ENCODE measurements around the gene LRRC37B. TPM values are rescaled to one million over a fixed set of nuclear protein-coding genes. Genes with fewer than 3 reads are reported as not detected.
"Not testable (repeated sequence)": the region's sequence is repeated elsewhere in the genome, so short reads cannot be mapped to it uniquely, and the experiment has no call there.

LRRC37B gene
- total and polyA plus RNA-seq, 7 donors: 1.5 to 6.5 (median 2.9) TPM

GRCh38 chr17:32073131-32073530, 65.9 kb downstream of the LRRC37B start:
- DNase-seq; H3K4me1 ChIP-seq; H3K27ac ChIP-seq; ATAC-seq; H3K9me3 ChIP-seq; H3K4me3 ChIP-seq; H3K36me3 ChIP-seq (ENCODE audit: insufficient read depth in 1 of 2, low read depth in 1 of 2); H3K27me3 ChIP-seq (ENCODE audit: insufficient read depth in 3 of 3, low read length in 2 of 3); intact Hi-C loops (cut with DNase I): not testable (repeated sequence)
- 91 to 100% (median 92%) methylated on average over 3 of the region's 4 CpGs for WGBS, 3 donors

- H3K36me3 ChIP-seq (ENCODE audit: insufficient read depth in 1 of 2, low read depth in 1 of 2); H3K27ac ChIP-seq; ATAC-seq; H3K9me3 ChIP-seq; H3K4me1 ChIP-seq; H3K4me3 ChIP-seq; H3K27me3 ChIP-seq (ENCODE audit: insufficient read depth in 3 of 3, low read length in 2 of 3); intact Hi-C loops (cut with DNase I): not testable (repeated sequence)
- WGBS, 3 donors: 3 to 5% (median 3%) methylated on average over 10 of the region's 10 CpGs
- DNase-seq: peak; percentile 13 to 46
Observed at GRCh38 chr17:32079753-32080152, 72.6 kb downstream of the LRRC37B start.

GRCh38 chr17:32083550-32083979, 76.4 kb downstream of the LRRC37B start:
- H3K9me3 ChIP-seq; H3K27ac ChIP-seq; H3K36me3 ChIP-seq (ENCODE audit: insufficient read depth in 1 of 2, low read depth in 1 of 2); intact Hi-C loops (cut with DNase I); H3K27me3 ChIP-seq (ENCODE audit: insufficient read depth in 3 of 3, low read length in 2 of 3); H3K4me1 ChIP-seq; DNase-seq: not testable (repeated sequence)
- WGBS, 3 donors: 0 to 3% (median 2%) methylated on average over 6 to 8 of the region's 17 CpGs
- peak overlapping the region; percentile 56 for H3K4me3 ChIP-seq
- ATAC-seq: peak in 1 of 4 donors; percentile 16

- H3K36me3 ChIP-seq (ENCODE audit: insufficient read depth in 1 of 2, low read depth in 1 of 2); H3K9me3 ChIP-seq; H3K27me3 ChIP-seq (ENCODE audit: insufficient read depth in 3 of 3, low read length in 2 of 3); DNase-seq; H3K27ac ChIP-seq; intact Hi-C loops (cut with DNase I); H3K4me1 ChIP-seq: not testable (repeated sequence)
- 0 to 2% (median 2%) methylated on average over 6 to 13 of the region's 39 CpGs for WGBS, 3 donors
- peak overlapping the region; percentile 56 for H3K4me3 ChIP-seq
- ATAC-seq: peak in 3 of 4 donors; percentile 49 to 56 (median 55)
Observed at GRCh38 chr17:32084003-32084941, 77.1 kb downstream of the LRRC37B start.

- WGBS, 3 donors: 25 to 41% (median 31%) methylated on average over 8 to 21 of the region's 30 CpGs
Observed at GRCh38 chr17:32084942-32085829, 78.0 kb downstream of the LRRC37B start.

GRCh38 chr17:32086833-32087232, 79.7 kb downstream of the LRRC37B start:
- ATAC-seq, DNase-seq: not testable (repeated sequence)

More at GRCh38 chr17:32084942-32085829, 78.0 kb downstream of the LRRC37B start:
- intact Hi-C loops (cut with DNase I); H3K27me3 ChIP-seq (ENCODE audit: insufficient read depth in 3 of 3, low read length in 2 of 3); H3K27ac ChIP-seq; H3K9me3 ChIP-seq; DNase-seq; ATAC-seq; H3K4me1 ChIP-seq; H3K4me3 ChIP-seq; H3K36me3 ChIP-seq (ENCODE audit: insufficient read depth in 1 of 2, low read depth in 1 of 2): not testable (repeated sequence)

GRCh38 chr17:32092062-32092461, 84.9 kb downstream of the LRRC37B start:
- WGBS, 3 donors: 71 to 94% (median 84%) methylated on average over 1 of the region's 1 CpG
- H3K36me3 ChIP-seq (ENCODE audit: insufficient read depth in 1 of 2, low read depth in 1 of 2); H3K27ac ChIP-seq; ATAC-seq; intact Hi-C loops (cut with DNase I); H3K9me3 ChIP-seq; H3K4me1 ChIP-seq; DNase-seq; H3K4me3 ChIP-seq: not testable (repeated sequence)
- peaks cover 0 to 12% (median 0%) of the 10 kb centered on the region in 3 donors for H3K27me3 ChIP-seq (ENCODE audit: insufficient read depth in 3 of 3, low read length in 2 of 3)

More at GRCh38 chr17:32086833-32087232, 79.7 kb downstream of the LRRC37B start:
- H3K4me3 ChIP-seq; intact Hi-C loops (cut with DNase I); H3K27me3 ChIP-seq (ENCODE audit: insufficient read depth in 3 of 3, low read length in 2 of 3); H3K4me1 ChIP-seq; H3K36me3 ChIP-seq (ENCODE audit: insufficient read depth in 1 of 2, low read depth in 1 of 2); H3K9me3 ChIP-seq; H3K27ac ChIP-seq: not testable (repeated sequence)
- WGBS, 3 donors: 95 to 96% (median 96%) methylated on average over 4 of the region's 4 CpGs

Measured in psoas muscle (tissue), 8 donors.